GM12873 (cell line): ENCODE measurements around the gene NLRP12.

ENCODE experiments used
- CTCF ChIP-seq: IDR thresholded peaks from 2 replicates; pipeline ENCODE4 v1.5.1; 2012; ENCODE audit warnings: low read depth, mild to moderate bottlenecking, moderate library complexity, low read length, control low read depth; ENCODE audit not compliant: insufficient read depth; ENCODE audit errors: missing control alignments

The NLRP12 gene

GRCh38 chr19:53795019-53795418, 29.1 kb downstream of the NLRP12 start:
- no peak for TF ChIP-seq CTCF

- peak; percentile 98 for TF ChIP-seq CTCF
These were observed 31.2 kb downstream of the NLRP12 start for GRCh38 chr19:53792721-53793433.

- TF ChIP-seq CTCF, result no peak
These were observed 34.1 kb downstream of the NLRP12 start for GRCh38 chr19:53789708-53790678.

GRCh38 chr19:53787266-53787665, 36.8 kb downstream of the NLRP12 start:
- no peak for TF ChIP-seq CTCF

- no peak for TF ChIP-seq CTCF
These were observed 37.4 kb downstream of the NLRP12 start for GRCh38 chr19:53786744-53787143.

- TF ChIP-seq CTCF, result no peak
These were observed 38.8 kb downstream of the NLRP12 start for GRCh38 chr19:53785196-53785889.

- TF ChIP-seq CTCF, result no peak
These were observed 41.4 kb downstream of the NLRP12 start for GRCh38 chr19:53782698-53783097.
